ENCODE data around the gene SNRNP40. TPM values are rescaled to one million over a fixed set of nuclear protein-coding genes. Genes with fewer than 3 reads are reported as not detected.

SNRNP40 gene
- total and polyA plus RNA-seq, 5 donors from 2014 or later = 48.3 to 128 (median 108) TPM

DNA sequence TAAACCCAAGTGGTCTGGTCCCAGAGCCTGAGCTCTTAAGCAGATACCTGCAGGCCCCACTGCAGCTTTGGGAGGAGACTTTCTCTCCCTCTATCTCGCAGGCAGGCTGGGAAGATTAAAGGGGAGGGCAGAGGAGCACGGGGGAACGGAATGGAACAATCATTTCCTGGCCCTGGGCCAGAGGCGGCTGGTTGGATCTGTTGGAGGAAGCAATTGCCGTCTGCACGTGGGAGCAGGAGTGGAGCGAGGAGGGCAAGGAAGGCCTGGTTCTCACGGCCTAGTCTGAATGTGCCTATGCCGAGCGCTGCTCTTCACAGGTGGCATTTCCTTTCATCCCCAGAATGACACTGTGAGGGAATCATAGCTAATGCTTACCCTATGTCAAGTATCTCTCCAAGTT lies 80.6 kb downstream of the SNRNP40 start:
- peak overlapping the region in 1 of 3 donors; percentile 74 for H3K27ac Mint-ChIP-seq
- no peak overlapping the region for H3K4me3 Mint-ChIP-seq
- no peaks in the 10 kb centered on the region for H3K4me1 Mint-ChIP-seq
- Histone ChIP-seq H3K4me1 (ENCODE audit: control insufficient read depth, insufficient read depth, low read length, poor library complexity, severe bottlenecking) (no peaks in the 10 kb centered on the region), H3K36me3 (ENCODE audit: control insufficient read depth, insufficient read depth, low read length) (no peaks in the 10 kb centered on the region), H3K4me3 (ENCODE audit: low read depth, low read length) (no peak overlapping the region), H3K27me3 (ENCODE audit: control insufficient read depth, insufficient read depth, low read length) (no peaks in the 10 kb centered on the region), H3K9me3 (ENCODE audit: control insufficient read depth in 2 of 2, low read length in 2 of 2) (no peaks in the 10 kb centered on the region), H3K27ac (ENCODE audit: insufficient read depth, low read length, poor library complexity, severe bottlenecking) (no peak overlapping the region)
- peaks cover 3% of the 10 kb centered on the region for H3K36me3 Mint-ChIP-seq
- DNase-seq (no peak), ATAC-seq (ENCODE audit: low read depth in 2 of 2) (no peak)
- H3K27me3 Mint-ChIP-seq = peaks cover 10% of the 10 kb centered on the region
- H3K9me3 Mint-ChIP-seq = peaks cover 0 to 8% (median 0%) of the 10 kb centered on the region in 7 donors

DNA sequence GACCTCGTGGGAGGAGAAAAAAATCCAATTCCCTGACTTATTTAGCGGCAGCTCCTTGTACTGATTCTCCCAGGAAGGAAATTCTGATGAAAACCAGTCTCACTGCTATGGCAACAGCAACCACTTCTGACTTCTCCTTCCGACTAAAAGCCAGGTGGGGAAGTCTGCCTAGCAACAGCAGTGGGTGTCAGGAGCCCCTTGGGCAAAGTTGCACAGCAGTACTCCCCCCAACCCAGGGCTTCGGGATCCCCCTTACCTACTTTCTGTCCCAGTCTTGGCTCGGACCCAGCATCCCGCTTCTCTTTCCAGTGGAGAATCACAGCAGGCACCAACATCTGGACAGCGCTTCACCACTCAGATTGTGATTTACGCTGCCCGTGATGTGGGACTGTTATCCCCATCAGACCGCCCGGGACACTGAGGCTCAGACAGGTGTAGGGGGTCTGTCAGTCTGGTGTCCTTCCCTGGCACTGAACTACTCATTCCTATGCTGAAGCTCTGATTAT lies 81.5 kb downstream of the SNRNP40 start:
- ATAC-seq (ENCODE audit: low read depth in 2 of 2) = no peak
- no peaks in the 10 kb centered on the region for H3K27me3 ChIP-seq (ENCODE audit: control insufficient read depth, insufficient read depth, low read length)
- no peaks in the 10 kb centered on the region for H3K9me3 ChIP-seq (ENCODE audit: control insufficient read depth in 2 of 2, low read length in 2 of 2)
- no peak overlapping the region for H3K27ac ChIP-seq (ENCODE audit: insufficient read depth, low read length, poor library complexity, severe bottlenecking)
- H3K27me3 Mint-ChIP-seq = peaks cover 6% of the 10 kb centered on the region
- DNase-seq = no peak
- H3K4me1 Mint-ChIP-seq = no peaks in the 10 kb centered on the region
- H3K27ac Mint-ChIP-seq = no peak overlapping the region
- no peak overlapping the region for H3K4me3 Mint-ChIP-seq
- H3K4me1 ChIP-seq (ENCODE audit: control insufficient read depth, insufficient read depth, low read length, poor library complexity, severe bottlenecking) = no peaks in the 10 kb centered on the region
- H3K4me3 ChIP-seq (ENCODE audit: low read depth, low read length) = no peak overlapping the region
- H3K9me3 Mint-ChIP-seq = peaks cover 0 to 8% (median 0%) of the 10 kb centered on the region in 7 donors
- H3K36me3 Mint-ChIP-seq = peaks cover 3% of the 10 kb centered on the region
- H3K36me3 ChIP-seq (ENCODE audit: control insufficient read depth, insufficient read depth, low read length) = no peaks in the 10 kb centered on the region

DNA sequence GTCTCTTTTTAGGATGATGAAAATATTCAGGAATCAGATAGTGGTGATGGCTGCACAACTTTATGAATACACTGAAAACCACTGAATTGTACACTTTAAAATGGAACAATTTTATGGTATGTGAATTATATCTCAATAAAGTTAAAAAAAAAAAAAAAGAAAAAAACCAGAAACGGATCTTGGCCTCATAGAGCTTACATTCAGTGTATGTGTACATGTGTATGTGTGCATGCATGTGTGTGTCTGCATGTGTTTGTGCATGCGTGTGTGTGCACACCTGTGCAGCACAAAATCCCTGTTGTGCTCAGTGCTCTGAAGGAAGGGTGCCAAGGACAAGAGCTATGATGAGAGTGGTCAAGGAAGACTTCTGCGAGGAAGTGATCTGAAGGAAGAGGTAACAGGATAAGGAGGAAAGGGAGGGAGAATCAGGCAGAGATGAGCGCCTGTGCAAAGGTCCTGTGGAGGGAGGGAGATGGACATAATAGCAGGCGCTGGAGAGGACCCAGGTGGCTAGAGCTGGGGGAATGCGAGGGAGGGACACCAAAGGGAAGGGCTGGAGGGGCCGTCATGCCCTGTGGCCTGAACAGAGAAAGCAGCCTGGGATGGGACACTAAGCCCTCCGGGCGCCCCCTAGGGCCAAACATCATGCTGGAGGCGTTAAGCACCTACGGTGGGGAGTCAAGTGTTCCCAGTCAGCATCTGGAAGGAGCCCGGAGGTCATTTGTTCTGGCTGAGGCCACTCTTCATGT lies 82.1 kb downstream of the SNRNP40 start:
- DNase-seq (no peak), ATAC-seq (ENCODE audit: low read depth in 2 of 2) (no peak)
- H3K4me1 Mint-ChIP-seq = no peaks in the 10 kb centered on the region
- no peak overlapping the region for H3K4me3 Mint-ChIP-seq
- peak overlapping the region in 1 of 3 donors; percentile 0 for H3K27ac Mint-ChIP-seq
- H3K27ac ChIP-seq (ENCODE audit: insufficient read depth, low read length, poor library complexity, severe bottlenecking) = no peak overlapping the region
- no peaks in the 10 kb centered on the region for H3K9me3 ChIP-seq (ENCODE audit: control insufficient read depth in 2 of 2, low read length in 2 of 2)
- peaks cover 6% of the 10 kb centered on the region for H3K27me3 Mint-ChIP-seq
- no peak overlapping the region for H3K4me3 ChIP-seq (ENCODE audit: low read depth, low read length)
- peaks cover 3% of the 10 kb centered on the region for H3K36me3 Mint-ChIP-seq
- no peaks in the 10 kb centered on the region for H3K36me3 ChIP-seq (ENCODE audit: control insufficient read depth, insufficient read depth, low read length)
- no peaks in the 10 kb centered on the region for H3K27me3 ChIP-seq (ENCODE audit: control insufficient read depth, insufficient read depth, low read length)
- H3K9me3 Mint-ChIP-seq = peaks cover 0 to 8% (median 0%) of the 10 kb centered on the region in 7 donors
- H3K4me1 ChIP-seq (ENCODE audit: control insufficient read depth, insufficient read depth, low read length, poor library complexity, severe bottlenecking) = no peaks in the 10 kb centered on the region

Other genes starting within 250 kb of the SNRNP40 start
- 283 TPM for gene PUM1, start 231.1 kb downstream of the SNRNP40 start, total RNA-seq
- gene PUM1, start 231.1 kb downstream of the SNRNP40 start, polyA plus RNA-seq = 100 to 1,000 TPM; 108 to 149 (median 132) TPM
- not detected for gene NKAIN1, start 56.9 kb downstream of the SNRNP40 start, total RNA-seq
- not detected for gene NKAIN1, start 56.9 kb downstream of the SNRNP40 start, polyA plus RNA-seq
- 14.3 TPM for gene ZCCHC17, start 244 bp upstream of the SNRNP40 start, total RNA-seq
- gene ZCCHC17, start 244 bp upstream of the SNRNP40 start, polyA plus RNA-seq = 10 to 100 TPM; 43.5 to 58.6 (median 48.4) TPM
- not detected for gene FABP3, start 76.3 kb upstream of the SNRNP40 start, total RNA-seq
- not detected for gene FABP3, start 76.3 kb upstream of the SNRNP40 start, polyA plus RNA-seq
- gene SERINC2, start 116.4 kb upstream of the SNRNP40 start, total RNA-seq = not detected
- under 1 TPM in 1 of 4 donors, not detected in 3; 0.08 TPM for gene SERINC2, start 116.4 kb upstream of the SNRNP40 start, polyA plus RNA-seq